Measurements from ENCODE around the gene RITA1. TPM values are rescaled to one million over a fixed set of nuclear protein-coding genes. Genes with fewer than 3 reads are reported as not detected.

RITA1 gene
- total and polyA plus RNA-seq, 12 donors, result 17.5 to 84.1 (median 36.7) TPM

DNA sequence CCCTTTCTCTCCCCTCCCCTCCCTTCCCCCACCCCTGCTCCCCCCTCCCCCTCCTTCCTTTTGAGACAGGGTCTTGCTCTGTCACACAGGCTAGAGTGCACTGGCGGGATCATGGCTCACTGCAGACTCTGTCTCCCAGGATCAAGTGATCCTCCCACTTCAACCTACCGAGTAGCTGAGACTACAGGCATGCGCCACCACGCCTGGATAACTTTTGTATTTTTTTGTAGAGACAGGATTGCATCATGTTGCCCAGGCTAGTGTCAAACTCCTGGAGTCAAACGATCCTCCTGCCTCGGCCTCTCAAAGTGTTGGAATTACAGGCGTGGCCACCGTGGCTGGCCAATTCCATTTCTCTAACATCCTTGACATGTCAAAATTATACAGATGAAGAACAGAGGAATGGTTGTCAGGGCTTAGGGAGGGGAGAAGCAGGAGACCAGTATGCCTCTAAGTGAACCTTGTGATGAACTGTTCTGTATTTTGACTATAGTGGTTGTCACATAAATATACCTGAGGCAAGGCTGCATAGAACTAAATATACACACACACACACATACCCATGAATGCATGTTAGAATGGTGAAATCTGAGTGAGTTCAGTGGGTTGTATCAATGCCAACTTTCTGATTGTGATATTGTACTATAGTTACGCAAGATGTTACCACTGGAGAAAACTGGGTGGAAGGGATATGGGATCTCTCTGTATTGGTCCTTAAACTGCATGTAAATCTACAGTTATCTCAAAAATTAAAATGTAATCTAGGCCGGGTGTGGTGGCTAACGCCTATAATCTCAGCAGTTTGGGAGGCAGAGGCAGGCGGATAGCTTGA lies 39.6 kb upstream of the RITA1 start:
- TF ChIP-seq, protein P1, sequence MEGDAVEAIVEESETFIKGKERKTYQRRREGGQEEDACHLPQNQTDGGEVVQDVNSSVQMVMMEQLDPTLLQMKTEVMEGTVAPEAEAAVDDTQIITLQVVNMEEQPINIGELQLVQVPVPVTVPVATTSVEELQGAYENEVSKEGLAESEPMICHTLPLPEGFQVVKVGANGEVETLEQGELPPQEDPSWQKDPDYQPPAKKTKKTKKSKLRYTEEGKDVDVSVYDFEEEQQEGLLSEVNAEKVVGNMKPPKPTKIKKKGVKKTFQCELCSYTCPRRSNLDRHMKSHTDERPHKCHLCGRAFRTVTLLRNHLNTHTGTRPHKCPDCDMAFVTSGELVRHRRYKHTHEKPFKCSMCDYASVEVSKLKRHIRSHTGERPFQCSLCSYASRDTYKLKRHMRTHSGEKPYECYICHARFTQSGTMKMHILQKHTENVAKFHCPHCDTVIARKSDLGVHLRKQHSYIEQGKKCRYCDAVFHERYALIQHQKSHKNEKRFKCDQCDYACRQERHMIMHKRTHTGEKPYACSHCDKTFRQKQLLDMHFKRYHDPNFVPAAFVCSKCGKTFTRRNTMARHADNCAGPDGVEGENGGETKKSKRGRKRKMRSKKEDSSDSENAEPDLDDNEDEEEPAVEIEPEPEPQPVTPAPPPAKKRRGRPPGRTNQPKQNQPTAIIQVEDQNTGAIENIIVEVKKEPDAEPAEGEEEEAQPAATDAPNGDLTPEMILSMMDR (IDR thresholded peaks at IDR 0.05), result no peak
- no peak for TF ChIP-seq POLR2A (IDR thresholded peaks at IDR 0.05)
- Histone ChIP-seq H3K9me3 (replicated peaks in 1 of 3) (no peaks in the 10 kb centered on the region), H3K36me3 (replicated peaks in 1 of 2) (no peaks in the 10 kb centered on the region), H3K4me3 (no peak overlapping the region), H3K4me1 (replicated peaks in 1 of 2) (peaks cover 14 to 22% of the 10 kb centered on the region in 2 donors), H3K27ac (no peak overlapping the region), H3K27me3 (no peaks in the 10 kb centered on the region)
- intact Hi-C loops (cut with DNase I), result no loop called here
- WGBS, 4 donors, result 71 to 77% (median 73%) methylated on average over 10 to 12 of the region's 12 CpGs
- DNase-seq, result no peak

DNA sequence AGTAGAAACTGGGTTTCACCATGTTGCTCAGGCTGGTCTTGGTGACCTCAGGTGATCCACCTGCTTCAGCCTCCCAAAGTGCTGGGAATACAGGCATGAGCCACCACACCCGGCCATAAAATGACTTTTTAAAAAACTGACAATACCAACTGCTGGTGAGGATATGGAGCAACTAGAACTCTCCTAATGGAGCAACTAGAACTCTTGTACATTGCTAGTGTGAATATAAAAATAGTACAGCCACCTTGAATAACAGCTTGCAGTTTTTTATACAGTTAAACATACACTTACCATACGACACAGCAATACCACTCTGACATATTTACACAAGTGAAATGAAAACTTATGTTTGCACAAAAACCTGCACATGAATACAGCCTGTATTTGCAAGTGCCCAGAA lies 38.5 kb upstream of the RITA1 start:
- TF ChIP-seq, protein P1 (IDR thresholded peaks at IDR 0.05), result no peak
- TF ChIP-seq POLR2A (IDR thresholded peaks at IDR 0.05), result no peak
- DNase-seq, result no peak
- WGBS, 4 donors, result 82 to 100% (median 93%) methylated on average over 1 to 2 of the region's 2 CpGs
- Histone ChIP-seq H3K27me3 (no peaks in the 10 kb centered on the region), H3K36me3 (replicated peaks in 1 of 2) (no peaks in the 10 kb centered on the region), H3K4me1 (replicated peaks in 1 of 2) (peaks cover 8 to 15% of the 10 kb centered on the region in 2 donors), H3K9me3 (replicated peaks in 1 of 3) (no peaks in the 10 kb centered on the region), H3K27ac (no peak overlapping the region), H3K4me3 (no peak overlapping the region)
- intact Hi-C loops (cut with DNase I), result no loop called here

DNA sequence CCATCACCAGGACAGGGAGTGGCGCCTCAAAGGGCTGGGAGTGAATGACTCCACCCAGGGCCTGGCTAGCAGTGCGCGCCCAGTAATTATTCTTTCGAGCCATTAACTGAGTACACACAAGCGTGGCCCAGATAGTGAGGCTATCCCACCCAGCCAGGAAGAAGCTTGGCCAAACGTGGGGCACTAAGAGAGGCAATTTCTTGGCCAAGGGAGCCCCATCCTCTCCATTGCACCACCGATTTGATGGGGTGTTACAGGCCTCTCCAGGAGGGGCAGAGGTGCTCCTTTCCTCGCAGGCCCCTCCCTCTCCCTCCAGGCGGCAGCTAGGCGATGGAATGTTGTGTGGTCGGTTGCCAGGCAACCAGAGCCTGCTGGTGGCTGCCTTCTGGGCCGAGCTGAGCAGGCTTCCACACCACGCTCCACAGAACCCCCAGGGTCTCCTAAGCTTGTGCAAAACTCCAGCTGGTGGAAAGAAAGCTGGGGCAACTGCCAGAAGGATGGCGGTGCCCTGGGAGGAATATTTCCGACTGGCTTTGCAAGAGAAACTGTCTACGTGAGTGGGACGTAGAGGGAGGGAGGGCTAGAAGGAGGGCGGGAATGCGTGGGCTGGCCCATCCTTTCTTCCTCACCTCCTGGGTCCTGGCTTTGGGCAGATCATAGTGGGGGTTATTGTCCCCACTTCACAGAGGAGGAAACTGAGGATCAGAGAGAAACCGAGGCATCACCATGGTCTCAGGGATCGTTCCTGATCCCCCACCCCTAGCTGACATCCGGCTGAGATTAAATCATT lies 36.0 kb upstream of the RITA1 start, which contains the start of gene CFAP73:
CFAP73 (plus strand) TSS at position 364 of the 790 bp plus-strand sequence; CDS start at position 498, 134 bp downstream.
- H3K9me3 ChIP-seq (replicated peaks in 1 of 3), result no peaks in the 10 kb centered on the region
- H3K27ac ChIP-seq, result no peak within 1 kb of the TSS
- peak in 4 of 7 donors; percentile 35 to 63 (median 58) for DNase-seq
- peaks cover 6 to 12% of the 10 kb centered on the region in 2 donors for H3K4me1 ChIP-seq (replicated peaks in 1 of 2)
- intact Hi-C loops (cut with DNase I), result loop anchor here in 1 of 2 donors (5.0 kb wide), 1 partner anchor 97 kb away; no protein-coding TSS in a partner anchor
- H3K4me3 ChIP-seq, result no peak within 1 kb of the TSS
- WGBS, 4 donors, result 47 to 78% (median 61%) methylated on average over 11 to 22 of the region's 22 CpGs
- no peaks in the 10 kb centered on the region for H3K27me3 ChIP-seq
- no peaks in the 10 kb centered on the region for H3K36me3 ChIP-seq (replicated peaks in 1 of 2)
- TF ChIP-seq POLR2A (IDR thresholded peaks at IDR 0.05), result no peak

DNA sequence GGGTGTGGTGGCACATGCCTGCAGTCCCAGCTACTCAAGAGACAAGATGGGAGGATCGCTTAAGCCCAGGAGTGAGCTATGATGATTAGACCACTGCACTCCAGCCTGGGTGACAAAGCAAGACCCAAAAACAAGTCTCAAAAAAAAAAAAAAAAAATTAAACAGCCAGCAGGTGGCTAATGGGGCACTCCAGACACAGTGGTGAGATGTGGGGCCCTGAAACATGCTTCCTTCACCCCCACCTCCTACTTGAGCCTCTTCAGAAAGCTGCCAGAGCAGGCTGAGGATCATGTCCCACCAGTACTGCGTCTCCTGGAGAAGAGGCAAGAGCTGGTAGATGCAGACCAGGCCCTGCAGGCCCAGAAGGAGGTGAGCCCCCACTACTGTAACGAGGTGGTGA lies 33.9 kb upstream of the RITA1 start:
- H3K4me3 ChIP-seq, result no peak overlapping the region
- H3K27ac ChIP-seq, result no peak overlapping the region
- intact Hi-C loops (cut with DNase I), result loop anchor here in 1 of 2 donors (5.0 kb wide), 1 partner anchor 99 kb away; no protein-coding TSS in a partner anchor
- 88 to 98% (median 94%) methylated on average over 3 of the region's 3 CpGs for WGBS, 4 donors
- peaks cover 6 to 13% of the 10 kb centered on the region in 2 donors for H3K4me1 ChIP-seq (replicated peaks in 1 of 2)
- H3K9me3 ChIP-seq (replicated peaks in 1 of 3), result no peaks in the 10 kb centered on the region
- H3K36me3 ChIP-seq (replicated peaks in 1 of 2), result no peaks in the 10 kb centered on the region
- no peaks in the 10 kb centered on the region for H3K27me3 ChIP-seq
- TF ChIP-seq, protein P1 (IDR thresholded peaks at IDR 0.05), result no peak
- no peak for TF ChIP-seq POLR2A (IDR thresholded peaks at IDR 0.05)
- no peak for DNase-seq

Data from adrenal gland (tissue), 12 donors.